H1 (cell line): ENCODE data around the gene RGL3. TPM values are rescaled to one million over a fixed set of nuclear protein-coding genes. Genes with fewer than 3 reads are reported as not detected.

Experiments used
- CTCF ChIA-PET: fragments of 300-600 bp; sonication (Branson Sonifier 250); formaldehyde crosslinking; loops from one replicate; lab custom pipeline; 2021; ENCODE audit not compliant: partially characterized antibody; lab: Charles Lee
- POLR2A ChIA-PET: fragments of 300-600 bp; sonication (Branson Sonifier 250); formaldehyde crosslinking; loops from one replicate; lab custom pipeline; 2021; ENCODE audit warnings: inconsistent platforms; ENCODE audit not compliant: partially characterized antibody; lab: Charles Lee
- DNase-seq, 2 experiments: peaks; one replicate each; pipeline versions ENCODE4 v3.0.0 to v3.0.0-alpha.2; 2010 to 2022; ENCODE audit warnings: low spot score in 2 of 2, low read depth in 1 of 2, mixed read lengths in 1 of 2
- FAIRE-seq: peaks from 2 replicates; lab custom pipeline; 2011; peaks lifted over from hg19 to GRCh38; lab: Jason Lieb, UNC
- H2AFZ ChIP-seq: 2 replicates; pipeline ENCODE4 v1.8.1; 2012; ENCODE audit warnings: low read length, inconsistent platforms
- H2AK5ac ChIP-seq: 2 replicates; pipeline ENCODE4 v1.6.1; 2013; ENCODE audit warnings: low read depth, low read length
- H2BK120ac ChIP-seq: replicated peaks from 2 replicates; pipeline ENCODE3; 2013; ENCODE audit warnings: low read depth, low read length, inconsistent platforms
- H2BK12ac ChIP-seq: 2 replicates; pipeline ENCODE4 v1.6.1; 2013; ENCODE audit warnings: low read depth, low read length
- H2BK15ac ChIP-seq: 2 replicates; pipeline ENCODE4 v1.6.1; 2013; ENCODE audit warnings: low read length
- H2BK20ac ChIP-seq: 2 replicates; pipeline ENCODE4 v1.6.1; 2013; ENCODE audit warnings: low read length
- H2BK5ac ChIP-seq: 2 replicates; pipeline ENCODE4 v1.6.1; 2013; ENCODE audit warnings: low read depth, low read length
- H3K14ac ChIP-seq: 2 replicates; pipeline ENCODE4 v1.6.1; 2013; ENCODE audit warnings: inconsistent platforms; ENCODE audit not compliant: insufficient read length
- H3K18ac ChIP-seq: 2 replicates; pipeline ENCODE4 v1.6.1; 2013; ENCODE audit warnings: low read length; ENCODE audit errors: extremely low read depth
- H3K23ac ChIP-seq: 2 replicates; pipeline ENCODE4 v1.6.1; 2013; ENCODE audit warnings: inconsistent platforms; ENCODE audit not compliant: insufficient read length
- H3K23me2 ChIP-seq: 2 replicates; pipeline ENCODE4 v1.6.1; 2013; ENCODE audit warnings: low read depth, low read length
- H3K27ac ChIP-seq: 2 replicates; pipeline ENCODE4 v1.6.1; 2011; ENCODE audit warnings: low read depth, low read length, inconsistent platforms
- H3K27me3 ChIP-seq, 4 experiments: replicated peaks in 1 of 4; 1 replicate in 1 of 4; 2 replicates in 3 of 4; pipeline versions ENCODE4 v1.6.1 to v1.8.1; 2011 to 2013; ENCODE audit warnings: low read length in 3 of 4, mild to moderate bottlenecking in 3 of 4, inconsistent platforms in 2 of 4, mixed read lengths in 2 of 4, moderate library complexity in 1 of 4; ENCODE audit not compliant: control insufficient read depth in 3 of 4, insufficient read depth in 3 of 4; ENCODE audit errors: extremely low read depth in 1 of 4
- H3K36me3 ChIP-seq, 4 experiments: 2 replicates each; pipeline versions ENCODE4 v1.6.1 to v1.8.1; 2011 to 2013; ENCODE audit warnings: mild to moderate bottlenecking in 4 of 4, low read length in 3 of 4, moderate library complexity in 2 of 4, control low read depth in 1 of 4, inconsistent platforms in 1 of 4; ENCODE audit not compliant: insufficient read depth in 4 of 4, control insufficient read depth in 2 of 4
- H3K4ac ChIP-seq: replicated peaks from 2 replicates; pipeline ENCODE3; 2013; ENCODE audit warnings: low read length, low read depth, mixed read lengths, inconsistent platforms; ENCODE audit not compliant: insufficient read length
- H3K4me1 ChIP-seq, 4 experiments: replicated peaks in 1 of 4; 1 replicate in 1 of 4; 2 replicates in 3 of 4; pipeline versions ENCODE4 v1.6.1 to v1.8.1; 2011 to 2013; ENCODE audit warnings: low read length in 3 of 4, inconsistent platforms in 2 of 4, mixed read lengths in 1 of 4; ENCODE audit not compliant: insufficient read depth in 4 of 4, control insufficient read depth in 3 of 4
- H3K4me2 ChIP-seq, 2 experiments: 2 replicates each; pipeline versions ENCODE4 v1.6.1 to v1.8.1; 2011 to 2013; ENCODE audit warnings: low read depth in 2 of 2, low read length in 2 of 2, control low read depth in 1 of 2, inconsistent platforms in 1 of 2, mild to moderate bottlenecking in 1 of 2; ENCODE audit not compliant: insufficient read depth in 1 of 2
- H3K4me3 ChIP-seq, 4 experiments: fragments of 200-600, 300-600 bp in 1 of 4; sonication (generic), shearing (Covaris generic), sonication (Bioruptor Twin) in 1 of 4; 2 replicates each; pipeline versions ENCODE4 v1.5.1 to v1.8.1; 2011 to 2016; ENCODE audit warnings: low read length in 4 of 4, low read depth in 3 of 4, control low read depth in 2 of 4, inconsistent platforms in 2 of 4, mild to moderate bottlenecking in 2 of 4, mixed read lengths in 1 of 4, moderate library complexity in 1 of 4; ENCODE audit not compliant: insufficient read depth in 2 of 4; ENCODE audit errors: extremely low read depth in 1 of 4
- H3K56ac ChIP-seq: replicated peaks from 2 replicates; pipeline ENCODE3; 2013; ENCODE audit warnings: low read depth, mild to moderate bottlenecking, mixed read lengths, low read length, inconsistent platforms; ENCODE audit not compliant: insufficient read length
- H3K79me1 ChIP-seq: 2 replicates; pipeline ENCODE4 v1.6.1; 2013; ENCODE audit warnings: low read depth, low read length, control low read depth
- H3K79me2 ChIP-seq, 2 experiments: 2 replicates each; pipeline versions ENCODE4 v1.6.1 to v1.8.1; 2012 to 2013; ENCODE audit warnings: low read length in 2 of 2, mild to moderate bottlenecking in 2 of 2, inconsistent platforms in 1 of 2; ENCODE audit not compliant: insufficient read depth in 2 of 2, control insufficient read depth in 1 of 2
- H3K9ac ChIP-seq, 4 experiments: replicated peaks in 1 of 4; 1 replicate in 1 of 4; 2 replicates in 3 of 4; pipeline versions ENCODE4 v1.6.1 to v1.8.1; 2011 to 2013; ENCODE audit warnings: low read depth in 3 of 4, low read length in 3 of 4, control low read depth in 2 of 4, mild to moderate bottlenecking in 2 of 4, moderate library complexity in 2 of 4, inconsistent platforms in 1 of 4; ENCODE audit errors: extremely low read depth in 1 of 4
- H3K9me3 ChIP-seq, 2 experiments: 2 replicates each; pipeline versions ENCODE4 v1.6.1 to v1.8.1; 2012 to 2013; ENCODE audit warnings: mild to moderate bottlenecking in 2 of 2, moderate library complexity in 2 of 2, control low read depth in 1 of 2, inconsistent platforms in 1 of 2, low read depth in 1 of 2, low read length in 1 of 2, mixed read lengths in 1 of 2; ENCODE audit not compliant: insufficient read depth in 2 of 2
- H4K20me1 ChIP-seq, 2 experiments: replicated peaks in 1 of 2; 2 replicates each; pipeline versions ENCODE3 to v1.8.1; 2011 to 2013; ENCODE audit warnings: inconsistent platforms in 2 of 2, low read length in 2 of 2, mild to moderate bottlenecking in 1 of 2; ENCODE audit not compliant: insufficient read depth in 2 of 2, control insufficient read depth in 1 of 2
- H4K5ac ChIP-seq: 2 replicates; pipeline ENCODE4 v1.6.1; 2013; ENCODE audit warnings: low read length, low read depth, mixed read lengths, inconsistent platforms; ENCODE audit not compliant: insufficient read length
- H4K8ac ChIP-seq: 2 replicates; pipeline ENCODE4 v1.8.0; 2013; ENCODE audit warnings: mild to moderate bottlenecking, moderate library complexity, low read length, inconsistent platforms; ENCODE audit not compliant: insufficient read depth; ENCODE audit errors: extremely low read depth
- H4K91ac ChIP-seq: replicated peaks from 2 replicates; pipeline ENCODE3; 2013; ENCODE audit warnings: low read length, mixed read lengths, inconsistent platforms; ENCODE audit not compliant: insufficient read length
- ASH2L ChIP-seq: fragments of 200-600, 300-600 bp; sonication (generic); IDR thresholded peaks from one replicate; pipeline ENCODE4 v1.7.1; 2017; ENCODE audit warnings: low read length
- CHD1 ChIP-seq: IDR thresholded peaks from 2 replicates; pipeline ENCODE4 v1.6.1; 2012; ENCODE audit warnings: low read depth, low read length, improper control_type of control experiment
- GTF2F1 ChIP-seq: IDR thresholded peaks from 2 replicates; pipeline ENCODE4 v1.6.1; 2012; ENCODE audit warnings: low read depth, low read length, improper control_type of control experiment, borderline replicate concordance
- HDAC2 ChIP-seq, 2 experiments: fragments of 300-600 bp in 1 of 2; sonication (generic) in 1 of 2; IDR thresholded peaks; 2 replicates each; pipeline ENCODE4 v1.6.1; 2011 to 2012; ENCODE audit warnings: low read depth in 2 of 2, low read length in 2 of 2, mild to moderate bottlenecking in 2 of 2, moderate library complexity in 2 of 2, borderline replicate concordance in 1 of 2, inconsistent platforms in 1 of 2
- RFX5 ChIP-seq: IDR thresholded peaks from 2 replicates; pipeline ENCODE4 v1.6.1; 2011; ENCODE audit warnings: low read depth, low read length, improper control_type of control experiment, borderline replicate concordance
- SAP30 ChIP-seq: fragments of 300-600 bp; sonication (generic); IDR thresholded peaks from 2 replicates; pipeline ENCODE4 v1.7.1; 2012; ENCODE audit warnings: low read length, moderate library complexity, mild to moderate bottlenecking, inconsistent platforms; ENCODE audit not compliant: insufficient read depth, insufficient replicate concordance
- WGBS, 2 experiments: shearing (Covaris generic) in 1 of 2; methylation state at CpG; one replicate each; pipeline versions ENCODE4 v1.1.6 to v1.1.7; 2013 to 2015; ENCODE audit warnings: low lambda C conversion rate in 2 of 2, mixed read lengths in 2 of 2, inconsistent platforms in 1 of 2, low coverage in 1 of 2, missing lambda C conversion rate in 1 of 2; ENCODE audit not compliant: insufficient replicate concordance in 2 of 2, insufficient coverage in 1 of 2, insufficient read length in 1 of 2; ENCODE audit errors: extremely low coverage in 1 of 2, missing lambda C conversion rate in 1 of 2; 5-methylcytosine and 5-hydroxymethylcytosine counted together
- polyA plus RNA-seq, 7 experiments: library from polyadenylated mRNA; depleted of rRNA in 3 of 7; stranded (reverse) in 5 of 7; unstranded in 2 of 7; fragments of >200 nt in 5 of 7; fragments of 200-250 nt in 2 of 7; gene quantifications; 1 replicate in 5 of 7; 2 replicates in 1 of 7; 4 replicates in 1 of 7; pipeline versions ENCODE4 v1.2.1 to v1.2.3, GENCODE V29; 2011 to 2013; ENCODE audit warnings: missing spikeins in 2 of 7, mixed read lengths in 2 of 7
- total RNA-seq: library from RNA; stranded (reverse); fragmentation: NEBNext Ultra II Directional; extraction: Animal tissue kit (Norgen Biotek cat#: 25700); gene quantifications from 2 replicates; pipeline ENCODE4 v1.2.1, GENCODE V29; 2021

Gene RGL3
- total and polyA plus RNA-seq, 2 of the 8 experiments (the other 6 are each of a cell fraction or from before 2014, with no cell fraction given), result 36.9 to 40.9 TPM

DNA sequence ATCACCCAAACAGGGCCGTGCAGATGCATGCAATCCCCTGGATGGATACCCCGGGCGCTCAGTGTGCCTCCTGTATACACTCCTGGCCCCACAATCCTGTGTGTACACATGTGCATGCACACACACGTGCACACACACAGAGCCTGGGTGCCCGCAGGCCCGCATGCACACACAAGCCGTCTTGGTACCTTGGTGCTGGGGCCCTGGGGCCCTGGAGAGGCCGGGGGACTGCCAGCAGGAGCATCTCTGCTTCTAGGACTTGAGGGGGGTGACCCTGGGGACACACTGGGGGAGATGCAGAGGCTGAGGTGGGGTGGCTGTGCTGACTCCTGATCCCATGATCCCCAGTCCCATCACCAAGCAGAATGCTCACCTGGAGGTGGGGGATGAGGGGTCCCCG is 19.4 kb downstream of the RGL3 start:
- DNase-seq, result no peak
- no peak overlapping the region for H3K18ac ChIP-seq
- CTCF ChIA-PET, result interaction anchor here (1.1 to 3.5 kb wide), 3 partner anchors 9 to 19 kb away, joined by 3 to 11 read pairs (median 11); partner anchors contain the start of gene EPOR
- H3K9me3 ChIP-seq, result no peaks in the 10 kb centered on the region
- H3K9ac ChIP-seq, result no peak overlapping the region
- H4K8ac ChIP-seq, result no peak overlapping the region
- no peak overlapping the region for H4K5ac ChIP-seq
- FAIRE-seq, result no peak
- no peaks in the 10 kb centered on the region for H3K27me3 ChIP-seq
- no peak overlapping the region for H2BK12ac ChIP-seq
- no peak overlapping the region for H3K56ac ChIP-seq
- H2AK5ac ChIP-seq, result no peak overlapping the region
- H3K79me1 ChIP-seq, result no peaks in the 10 kb centered on the region
- H3K36me3 ChIP-seq, result peaks cover 0 to 28% (median 10%) of the 10 kb centered on the region in 4 experiments; a peak in 7 of 8 replicates
- H2BK20ac ChIP-seq, result no peak overlapping the region
- TF ChIP-seq SAP30 (no peak), CHD1 (no peak), HDAC2 (IDR thresholded peaks at IDR 0.05; ENCODE audit: borderline replicate concordance in 1 of 2, low read depth in 2 of 2, low read length in 2 of 2) (no peak), RFX5 (no peak), ASH2L (no peak), GTF2F1 (no peak)
- H2BK120ac ChIP-seq, result no peak overlapping the region
- no peak overlapping the region for H3K27ac ChIP-seq
- H3K4ac ChIP-seq, result no peak overlapping the region
- H3K23ac ChIP-seq, result no peak overlapping the region
- no peak overlapping the region for H3K4me3 ChIP-seq
- peaks cover 2% of the 10 kb centered on the region; the same call in 1 of the 2 replicates for H3K23me2 ChIP-seq
- H3K79me2 ChIP-seq, result no peaks in the 10 kb centered on the region
- no peak overlapping the region for H2AFZ ChIP-seq
- no peak overlapping the region for H4K91ac ChIP-seq
- POLR2A ChIA-PET, result interaction anchor here (1.2 to 2.0 kb wide), 3 partner anchors 9 to 37 kb away, joined by 3 to 6 read pairs (median 6); no protein-coding TSS in a partner anchor
- no peaks in the 10 kb centered on the region for H4K20me1 ChIP-seq
- no peak overlapping the region for H2BK15ac ChIP-seq
- no peak overlapping the region for H3K14ac ChIP-seq
- no peak overlapping the region for H3K4me2 ChIP-seq
- H3K4me1 ChIP-seq, result peaks cover 0 to 2% (median 0%) of the 10 kb centered on the region in 4 experiments; a peak in 1 of 7 replicates
- 90% methylated on average over 9 of the region's 9 CpGs; no CpG with 5 or more reads in 1 of the 2 experiments for WGBS, 2 experiments
- no peak overlapping the region for H2BK5ac ChIP-seq
